A673 (cell line): Measurements from ENCODE around the gene CUL9. TPM values are rescaled to one million over a fixed set of nuclear protein-coding genes. Genes with fewer than 3 reads are reported as not detected.

Source experiments
- BruUV-seq: library from RNA; stranded (reverse); fragments of 400-500 nt; replicated peaks from 2 replicates; lab custom pipeline; 2021; lab: Mats Ljungman, UMichigan
- CTCF ChIA-PET: fragments of 300-600 bp; sonication (Branson Sonifier 250); formaldehyde crosslinking; loops from one replicate; lab custom pipeline; 2022; ENCODE audit warnings: antibody characterized with exemption; lab: Charles Lee
- POLR2A ChIA-PET: fragments of 300-600 bp; sonication (Branson Sonifier 250); formaldehyde crosslinking; loops from one replicate; lab custom pipeline; 2022; ENCODE audit warnings: antibody characterized with exemption; ENCODE audit not compliant: low non-redundant PET; lab: Charles Lee
- DNase-seq: peaks from one replicate; pipeline ENCODE4 v3.0.0-alpha.2; 2015; ENCODE audit warnings: low spot score
- H3K27ac ChIP-seq: fragments of 200-600 bp; sonication (generic); 2 replicates; pipeline ENCODE4 v1.5.1; 2016; ENCODE audit warnings: mixed run types, low read depth, mild to moderate bottlenecking, mixed read lengths, antibody characterized with exemption, low read length; ENCODE audit not compliant: poor library complexity, severe bottlenecking
- H3K27me3 ChIP-seq: fragments of 200-600 bp; sonication (generic); replicated peaks from 2 replicates; pipeline ENCODE4 v1.6.1; 2017; ENCODE audit warnings: mixed run types, low read depth, mild to moderate bottlenecking, mixed read lengths, antibody characterized with exemption, low read length; ENCODE audit not compliant: insufficient read depth, poor library complexity
- H3K36me3 ChIP-seq: fragments of 200-600 bp; sonication (generic); 2 replicates; pipeline ENCODE4 v1.6.1; 2016; ENCODE audit warnings: mixed run types, mild to moderate bottlenecking, mixed read lengths, antibody characterized with exemption, low read length; ENCODE audit not compliant: insufficient read depth, poor library complexity, severe bottlenecking
- H3K4me1 ChIP-seq: fragments of 200-600 bp; sonication (generic); 2 replicates; pipeline ENCODE4 v1.6.1; 2017; ENCODE audit warnings: mixed run types, mild to moderate bottlenecking, mixed read lengths, antibody characterized with exemption, low read length; ENCODE audit not compliant: insufficient read depth, poor library complexity, severe bottlenecking
- H3K4me3 ChIP-seq: fragments of 200-600 bp; sonication (generic); 2 replicates; pipeline ENCODE4 v1.5.1; 2016; ENCODE audit warnings: low read depth, mixed run types, mild to moderate bottlenecking, mixed read lengths, low read length; ENCODE audit not compliant: poor library complexity, severe bottlenecking
- H3K9me3 ChIP-seq: fragments of 200-600 bp; sonication (generic); 2 replicates; pipeline ENCODE4 v1.6.1; 2016; ENCODE audit warnings: mixed run types, low read depth, mild to moderate bottlenecking, mixed read lengths, antibody characterized with exemption, low read length; ENCODE audit not compliant: poor library complexity, severe bottlenecking
- CTCF ChIP-seq: fragments of 300-800, 200-600 bp; sonication (generic); conservative IDR thresholded peaks from 2 replicates; pipeline ENCODE4 v1.5.1; 2017; ENCODE audit warnings: low read depth, mild to moderate bottlenecking, antibody characterized with exemption, low read length, moderate library complexity, mixed read lengths
- EZH2 ChIP-seq: fragments of 200-600 bp; sonication (generic); IDR thresholded peaks from 2 replicates; pipeline ENCODE4 v1.6.1; 2017; ENCODE audit warnings: borderline replicate concordance, low read depth, mild to moderate bottlenecking, mixed read lengths, antibody characterized with exemption, low read length; ENCODE audit not compliant: poor library complexity, severe bottlenecking
- intact Hi-C: fragments of 100-400 bp; cut with micrococcal nuclease; formaldehyde crosslinking; loops from one replicate; pipeline ENCODE4 v1.10.0; 2022; ENCODE audit not compliant: unreplicated experiment
- total RNA-seq: library from RNA; stranded (reverse); gene quantifications from 2 replicates; pipeline ENCODE4 v1.2.3, GENCODE V29; 2021

Gene CUL9
- total RNA-seq, 1 experiment from 2014 or later, result 38.7 TPM

GRCh38 chr6:43176423-43176786 lies 5.6 kb upstream of the CUL9 start:
- intact Hi-C loops, result no loop called here

GRCh38 chr6:43178150-43178549 lies 3.8 kb upstream of the CUL9 start:
- intact Hi-C loops, result no loop called here
- no peak for TF ChIP-seq CTCF
- TF ChIP-seq EZH2, result no peak
- ChIA-PET POLR2A (no interaction called here), CTCF (no interaction called here)
- no peaks in the 10 kb centered on the region for H3K27me3 ChIP-seq
- BruUV-seq, result no TSS peak
- H3K27ac ChIP-seq, result no peak overlapping the region
- H3K36me3 ChIP-seq, result peaks cover 43% of the 10 kb centered on the region
- DNase-seq, result no peak
- no peaks in the 10 kb centered on the region for H3K9me3 ChIP-seq
- H3K4me1 ChIP-seq, result peaks cover 28% of the 10 kb centered on the region
- H3K4me3 ChIP-seq, result no peak overlapping the region

More at GRCh38 chr6:43176423-43176786, 5.6 kb upstream of the CUL9 start:
- H3K36me3 ChIP-seq, result peaks cover 43% of the 10 kb centered on the region
- POLR2A ChIA-PET, result no interaction called here
- no peaks in the 10 kb centered on the region for H3K9me3 ChIP-seq
- DNase-seq, result no peak
- H3K4me3 ChIP-seq, result no peak overlapping the region
- H3K27me3 ChIP-seq, result no peaks in the 10 kb centered on the region
- H3K27ac ChIP-seq, result no peak overlapping the region
- TF ChIP-seq EZH2, result no peak
- TF ChIP-seq CTCF, result no peak
- no TSS peak for BruUV-seq
- CTCF ChIA-PET, result no interaction called here
- peaks cover 25% of the 10 kb centered on the region for H3K4me1 ChIP-seq

GRCh38 chr6:43178951-43179830 lies 2.8 kb upstream of the CUL9 start:
- Histone ChIP-seq H3K36me3 (peaks cover 43% of the 10 kb centered on the region), H3K4me1 (peaks cover 18% of the 10 kb centered on the region), H3K27ac (no peak overlapping the region), H3K4me3 (no peak overlapping the region), H3K27me3 (no peaks in the 10 kb centered on the region), H3K9me3 (no peaks in the 10 kb centered on the region)
- TF ChIP-seq EZH2 (no peak), CTCF (no peak)
- no TSS peak for BruUV-seq
- POLR2A ChIA-PET, result interaction anchor here (0.5 to 0.6 kb wide), 2 partner anchors 9 to 948 kb away, joined by 3 to 8 read pairs; partner anchors contain the start of genes MRPL14 and TMEM63B
- intact Hi-C loops, result no loop called here
- CTCF ChIA-PET, result no interaction called here
- DNase-seq, result no peak
